Lower lobe of right lung (tissue), 2 donors: Measurements from ENCODE around the gene LATS1. TPM values are rescaled to one million over a fixed set of nuclear protein-coding genes. Genes with fewer than 3 reads are reported as not detected.
"Not testable (repeated sequence)": the region's sequence is repeated elsewhere in the genome, so short reads cannot be mapped to it uniquely, and the experiment has no call there.

Experiments used
- ATAC-seq, 2 donors: fragments of 200-7000 bp; cut with Tn5 transposase; one replicate each; pipeline ENCODE4 v1.9.1; 2020 to 2022; ENCODE audit warnings: mild to moderate bottlenecking in 2 of 2, moderate library complexity in 2 of 2
- DNase-seq: peaks from one replicate; pipeline ENCODE4 v3.0.0-alpha.2; 2020
- H3K27ac ChIP-seq: fragments of 200-600 bp; one replicate; pipeline ENCODE4 v1.8.0; 2022
- H3K27me3 ChIP-seq: fragments of 200-600 bp; one replicate; pipeline ENCODE4 v1.8.0; 2022; ENCODE audit warnings: low read depth
- H3K36me3 ChIP-seq: fragments of 200-600 bp; one replicate; pipeline ENCODE4 v1.8.0; 2022; ENCODE audit warnings: mild to moderate bottlenecking
- H3K4me1 ChIP-seq: fragments of 200-600 bp; one replicate; pipeline ENCODE4 v1.8.0; 2022
- H3K4me3 ChIP-seq: fragments of 200-600 bp; one replicate; pipeline ENCODE4 v1.8.0; 2022; ENCODE audit warnings: mild to moderate bottlenecking
- H3K9me3 ChIP-seq: fragments of 200-600 bp; one replicate; pipeline ENCODE4 v1.8.0; 2022
- intact Hi-C: fragments of 100-400 bp; cut with DNase I; formaldehyde crosslinking; loops from one replicate; pipeline ENCODE4 v1.11.0; 2022
- total RNA-seq: library from RNA; stranded (reverse); fragmentation: NEBNext Ultra II Directional; extraction: Animal tissue kit (Norgen Biotek cat#: 25700); gene quantifications from one replicate; pipeline ENCODE4 v1.2.1, GENCODE V29; 2021
- TF ChIP-seq, protein P1 (sequence below): fragments of 200-600 bp; IDR thresholded peaks from one replicate; pipeline ENCODE4 v1.8.0; 2022; ENCODE audit warnings: antibody characterized with exemption, mild to moderate bottlenecking
- donor health status: DM: no; HTN: yes; CAD: no; lungs with severe emphysema.

LATS1 gene
- total RNA-seq, 1 donor from 2014 or later = 30.7 TPM

- Histone ChIP-seq H3K4me1 (peaks cover 5% of the 10 kb centered on the region), H3K36me3 (peaks cover 57% of the 10 kb centered on the region), H3K27me3 (no peaks in the 10 kb centered on the region), H3K9me3 (no peaks in the 10 kb centered on the region), H3K27ac (no peak overlapping the region), H3K4me3 (no peak overlapping the region)
- no peak for DNase-seq
- ATAC-seq = no peak
- TF ChIP-seq, protein P1, sequence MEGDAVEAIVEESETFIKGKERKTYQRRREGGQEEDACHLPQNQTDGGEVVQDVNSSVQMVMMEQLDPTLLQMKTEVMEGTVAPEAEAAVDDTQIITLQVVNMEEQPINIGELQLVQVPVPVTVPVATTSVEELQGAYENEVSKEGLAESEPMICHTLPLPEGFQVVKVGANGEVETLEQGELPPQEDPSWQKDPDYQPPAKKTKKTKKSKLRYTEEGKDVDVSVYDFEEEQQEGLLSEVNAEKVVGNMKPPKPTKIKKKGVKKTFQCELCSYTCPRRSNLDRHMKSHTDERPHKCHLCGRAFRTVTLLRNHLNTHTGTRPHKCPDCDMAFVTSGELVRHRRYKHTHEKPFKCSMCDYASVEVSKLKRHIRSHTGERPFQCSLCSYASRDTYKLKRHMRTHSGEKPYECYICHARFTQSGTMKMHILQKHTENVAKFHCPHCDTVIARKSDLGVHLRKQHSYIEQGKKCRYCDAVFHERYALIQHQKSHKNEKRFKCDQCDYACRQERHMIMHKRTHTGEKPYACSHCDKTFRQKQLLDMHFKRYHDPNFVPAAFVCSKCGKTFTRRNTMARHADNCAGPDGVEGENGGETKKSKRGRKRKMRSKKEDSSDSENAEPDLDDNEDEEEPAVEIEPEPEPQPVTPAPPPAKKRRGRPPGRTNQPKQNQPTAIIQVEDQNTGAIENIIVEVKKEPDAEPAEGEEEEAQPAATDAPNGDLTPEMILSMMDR = no peak
- intact Hi-C loops = no loop called here
Observed at GRCh38 chr6:149694921-149695320, 23.0 kb downstream of the LATS1 start.

DNA sequence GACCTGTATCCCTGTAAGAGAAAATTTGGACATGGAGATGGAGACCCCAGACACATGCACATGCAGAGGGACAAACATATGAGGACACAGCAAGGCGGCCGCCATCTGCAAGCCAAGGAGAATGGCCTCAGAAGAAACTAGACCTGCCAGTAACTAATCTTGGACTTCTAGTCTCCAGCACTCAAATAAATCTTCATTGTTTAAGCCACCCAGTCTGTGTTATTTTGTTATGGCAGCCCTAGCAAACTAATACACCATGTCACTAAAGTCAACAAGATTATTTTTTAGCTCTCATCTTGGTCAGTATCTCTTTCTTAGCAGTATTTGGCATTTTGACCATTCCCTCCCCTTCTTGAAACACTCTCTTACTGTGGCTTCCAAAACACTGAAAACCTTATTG lies 26.7 kb downstream of the LATS1 start:
- Histone ChIP-seq H3K9me3 (no peaks in the 10 kb centered on the region), H3K27ac (no peak overlapping the region), H3K4me3 (no peak overlapping the region), H3K36me3 (peaks cover 72% of the 10 kb centered on the region), H3K4me1 (no peaks in the 10 kb centered on the region), H3K27me3 (no peaks in the 10 kb centered on the region)
- intact Hi-C loops = no loop called here
- ATAC-seq = no peak
- TF ChIP-seq, protein P1 = no peak
- no peak for DNase-seq

DNA sequence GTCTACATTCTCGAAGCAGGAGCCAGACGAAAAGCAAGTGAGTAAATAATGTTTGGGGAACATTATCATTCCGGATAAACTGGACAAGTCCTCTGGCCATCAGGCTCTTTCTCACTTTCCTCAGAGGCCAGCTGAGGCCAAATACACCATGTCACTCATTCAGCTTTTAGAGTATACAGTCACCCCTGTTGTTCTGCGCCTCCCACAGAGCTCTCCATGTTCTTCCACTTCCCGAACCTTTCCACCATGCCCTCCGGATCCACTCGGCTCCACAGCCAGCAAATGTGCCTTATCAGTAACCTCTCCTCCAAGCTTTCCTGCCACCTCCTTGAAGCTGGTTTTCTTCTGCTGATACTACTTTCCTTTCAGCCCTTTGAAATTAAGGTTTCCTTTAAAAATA lies 31.7 kb downstream of the LATS1 start:
- Histone ChIP-seq H3K27ac (no peak overlapping the region), H3K36me3 (peaks cover 69% of the 10 kb centered on the region), H3K9me3 (no peaks in the 10 kb centered on the region), H3K4me3 (no peak overlapping the region), H3K27me3 (no peaks in the 10 kb centered on the region), H3K4me1 (no peaks in the 10 kb centered on the region)
- DNase-seq (no peak), ATAC-seq (no peak)
- TF ChIP-seq, protein P1 = no peak
- intact Hi-C loops = no loop called here

GRCh38 chr6:149683256-149683859 lies 34.5 kb downstream of the LATS1 start:
- ATAC-seq = no peak
- Histone ChIP-seq H3K27ac (no peak overlapping the region), H3K36me3 (peaks cover 72% of the 10 kb centered on the region), H3K9me3 (no peaks in the 10 kb centered on the region), H3K4me1 (no peaks in the 10 kb centered on the region), H3K27me3 (no peaks in the 10 kb centered on the region), H3K4me3 (no peak overlapping the region)
- intact Hi-C loops = no loop called here
- TF ChIP-seq, protein P1 = no peak
- DNase-seq = no peak

- H3K27me3 ChIP-seq, H3K27ac ChIP-seq, intact Hi-C loops, H3K4me3 ChIP-seq, ATAC-seq, H3K4me1 ChIP-seq, H3K9me3 ChIP-seq, DNase-seq: not testable (repeated sequence)
- peaks cover 67% of the 10 kb centered on the region for H3K36me3 ChIP-seq
Observed at GRCh38 chr6:149681845-149682244, 36.1 kb downstream of the LATS1 start.

DNA sequence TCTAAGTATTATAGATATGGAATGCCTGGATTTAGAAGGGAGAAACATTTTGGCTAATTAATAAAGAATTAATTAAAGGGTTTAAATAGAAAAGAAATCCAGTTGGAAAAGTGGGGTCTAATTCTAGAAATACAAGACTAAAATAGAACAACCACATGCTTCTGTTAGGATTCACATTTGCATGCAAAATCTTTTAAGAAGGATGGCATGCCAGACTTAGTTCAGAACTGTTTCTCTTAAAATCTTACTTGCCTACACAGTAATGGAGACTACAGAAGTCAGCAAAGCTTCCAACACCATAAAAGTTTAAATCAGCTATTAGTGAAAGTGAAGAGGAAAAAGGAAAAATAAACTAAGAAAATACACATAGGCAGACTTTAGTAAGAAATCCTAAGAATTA lies 36.7 kb downstream of the LATS1 start:
- Histone ChIP-seq H3K9me3 (no peaks in the 10 kb centered on the region), H3K27me3 (no peaks in the 10 kb centered on the region), H3K4me1 (no peaks in the 10 kb centered on the region), H3K36me3 (peaks cover 67% of the 10 kb centered on the region), H3K4me3 (no peak overlapping the region), H3K27ac (no peak overlapping the region)
- intact Hi-C loops = no loop called here
- no peak for DNase-seq
- TF ChIP-seq, protein P1 = no peak
- no peak for ATAC-seq
